Transverse colon (tissue), 4 donors: ENCODE data around the gene GNA15. TPM values are rescaled to one million over a fixed set of nuclear protein-coding genes. Genes with fewer than 3 reads are reported as not detected.

Experiments used
- DNase-seq: peaks from one replicate; pipeline ENCODE4 v3.0.0-alpha.2; 2019
- H3K27ac ChIP-seq, 4 donors: fragments of 200-600 bp; sonication (generic); 2 replicates each; pipeline ENCODE4 v1.5.1; 2016 to 2018; ENCODE audit warnings: inconsistent platforms in 4 of 4
- H3K27me3 ChIP-seq: fragments of 200-600 bp; sonication (generic); 2 replicates; pipeline ENCODE4 v1.5.1; 2017; ENCODE audit warnings: inconsistent platforms
- H3K36me3 ChIP-seq, 4 donors: fragments of 200-600 bp; sonication (generic); 2 replicates each; pipeline ENCODE4 v1.5.1; 2017 to 2019; ENCODE audit warnings: inconsistent platforms in 4 of 4
- H3K4me1 ChIP-seq, 4 donors: fragments of 200-600 bp; sonication (generic); 2 replicates each; pipeline ENCODE4 v1.5.1; 2017 to 2020; ENCODE audit warnings: inconsistent platforms in 4 of 4
- H3K4me3 ChIP-seq, 4 donors: fragments of 200-600 bp; sonication (generic); 1 replicate in 1 of 4; 2 replicates in 3 of 4; pipeline versions ENCODE4 v1.5.1 to v1.6.1; 2017 to 2019; ENCODE audit warnings: inconsistent platforms in 4 of 4
- H3K9me3 ChIP-seq, 2 donors: fragments of 200-600 bp; sonication (generic); 2 replicates each; pipeline ENCODE4 v1.5.1; 2017 to 2019; ENCODE audit warnings: inconsistent platforms in 2 of 2
- EP300 ChIP-seq: sonication (generic); formaldehyde crosslinking; IDR thresholded peaks from one replicate; pipeline ENCODE4 v1.6.1; 2017; ENCODE audit warnings: antibody characterized with exemption, low read depth
- POLR2A ChIP-seq: fragments of 450-650 bp; IDR thresholded peaks from one replicate; pipeline ENCODE4 v1.6.1; 2016; ENCODE audit warnings: antibody characterized with exemption, mild to moderate bottlenecking, moderate library complexity
- POLR2AphosphoS5 ChIP-seq, 3 donors: sonication (generic); formaldehyde crosslinking; IDR thresholded peaks; one replicate each; pipeline ENCODE4 v1.6.1; 2016; ENCODE audit warnings: antibody characterized with exemption in 3 of 3
- WGBS, 2 donors: methylation state at CpG; one replicate each; pipeline ENCODE4 v1.1.5; 2018; ENCODE audit warnings: low coverage in 1 of 2; 5-methylcytosine and 5-hydroxymethylcytosine counted together
- in situ Hi-C, 4 donors: fragments of 200-750 bp; cut with MboI; loops; one replicate each; pipeline versions ENCODE4 v1.15.0 to v1.15.1; 2017; ENCODE audit warnings: low sequenced_read_pairs in 3 of 4, low pct_ligation_motif_present in 1 of 4, low pct_unique_long_range_greater_than_20kb in 1 of 4
- intact Hi-C: fragments of 100-400 bp; cut with DNase I; formaldehyde crosslinking; loops from one replicate; pipeline ENCODE4 v1.15.1; 2023; ENCODE audit warnings: low total_unique reads
- total RNA-seq, 4 donors: library from RNA; depleted of rRNA; stranded (reverse); fragments of >200 nt; gene quantifications; one replicate each; pipeline ENCODE4 v1.1.0, GENCODE V29; 2016
- TF ChIP-seq, protein P1 (sequence below), 5 experiments: fragments of 200-600 bp in 3 of 5; fragments of 450-650 bp in 2 of 5; sonication (generic) in 3 of 5; IDR thresholded peaks; 1 replicate in 2 of 5; 2 replicates in 3 of 5; pipeline ENCODE4 v1.5.1; 2016 to 2017; ENCODE audit warnings: antibody characterized with exemption in 5 of 5, inconsistent platforms in 3 of 5, mild to moderate bottlenecking in 2 of 5, moderate library complexity in 1 of 5

The GNA15 gene
- total RNA-seq, 4 donors from 2014 or later, result 1.9 to 2.2 TPM; not detected in 2

DNA sequence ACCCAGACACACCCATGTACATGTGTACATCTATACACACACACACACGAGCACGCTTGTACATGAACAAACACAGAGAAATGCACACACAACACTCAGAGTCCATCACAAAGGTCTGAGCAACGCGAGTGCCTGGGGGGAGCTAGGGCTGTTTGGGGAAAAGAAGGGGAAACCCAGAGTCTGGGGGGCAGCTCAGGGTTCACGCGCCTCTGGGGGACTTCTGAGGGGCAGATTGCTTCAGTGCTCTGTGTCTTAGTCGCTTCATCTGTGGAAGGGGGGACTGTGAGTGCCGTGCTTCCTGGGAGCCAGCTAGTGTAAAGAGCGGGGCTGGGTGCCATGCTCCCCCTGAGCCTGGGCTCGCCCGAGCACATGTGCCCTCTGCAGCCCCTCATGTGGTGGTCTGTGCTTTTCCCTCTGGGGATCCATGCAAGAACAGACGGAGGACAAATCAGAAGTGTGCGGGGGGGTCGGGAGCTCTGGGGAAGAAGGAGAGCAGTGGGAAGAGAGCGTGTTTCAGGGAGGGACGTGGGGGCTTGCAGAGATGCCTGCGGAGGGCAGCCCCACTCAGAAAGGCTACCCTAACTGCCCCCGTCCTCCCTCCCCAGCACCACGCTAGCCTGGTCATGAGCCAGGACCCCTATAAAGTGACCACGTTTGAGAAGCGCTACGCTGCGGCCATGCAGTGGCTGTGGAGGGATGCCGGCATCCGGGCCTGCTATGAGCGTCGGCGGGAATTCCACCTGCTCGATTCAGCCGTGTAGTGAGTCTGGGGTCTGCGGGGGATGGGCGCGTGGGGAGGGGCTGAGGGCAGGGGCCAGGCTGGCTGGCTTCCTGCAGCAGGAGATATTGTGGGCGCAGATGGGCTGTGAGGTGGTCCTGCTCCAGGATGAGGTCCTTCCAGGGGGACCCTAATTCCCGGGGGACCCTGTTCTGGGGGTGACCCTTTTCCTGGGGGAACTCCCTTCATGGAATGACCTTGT lies 14.0 kb downstream of the GNA15 start:
- H3K4me1 ChIP-seq, result no peaks in the 10 kb centered on the region
- WGBS, 2 donors, result 59 to 75% methylated on average over 11 to 34 of the region's 35 CpGs
- TF ChIP-seq POLR2A (no peak), POLR2AphosphoS5 (IDR thresholded peaks at IDR 0.05) (no peak), EP300 (no peak)
- TF ChIP-seq, protein P1, sequence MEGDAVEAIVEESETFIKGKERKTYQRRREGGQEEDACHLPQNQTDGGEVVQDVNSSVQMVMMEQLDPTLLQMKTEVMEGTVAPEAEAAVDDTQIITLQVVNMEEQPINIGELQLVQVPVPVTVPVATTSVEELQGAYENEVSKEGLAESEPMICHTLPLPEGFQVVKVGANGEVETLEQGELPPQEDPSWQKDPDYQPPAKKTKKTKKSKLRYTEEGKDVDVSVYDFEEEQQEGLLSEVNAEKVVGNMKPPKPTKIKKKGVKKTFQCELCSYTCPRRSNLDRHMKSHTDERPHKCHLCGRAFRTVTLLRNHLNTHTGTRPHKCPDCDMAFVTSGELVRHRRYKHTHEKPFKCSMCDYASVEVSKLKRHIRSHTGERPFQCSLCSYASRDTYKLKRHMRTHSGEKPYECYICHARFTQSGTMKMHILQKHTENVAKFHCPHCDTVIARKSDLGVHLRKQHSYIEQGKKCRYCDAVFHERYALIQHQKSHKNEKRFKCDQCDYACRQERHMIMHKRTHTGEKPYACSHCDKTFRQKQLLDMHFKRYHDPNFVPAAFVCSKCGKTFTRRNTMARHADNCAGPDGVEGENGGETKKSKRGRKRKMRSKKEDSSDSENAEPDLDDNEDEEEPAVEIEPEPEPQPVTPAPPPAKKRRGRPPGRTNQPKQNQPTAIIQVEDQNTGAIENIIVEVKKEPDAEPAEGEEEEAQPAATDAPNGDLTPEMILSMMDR (IDR thresholded peaks at IDR 0.05), result no peak
- H3K36me3 ChIP-seq, result no peaks in the 10 kb centered on the region
- H3K27ac ChIP-seq, result no peak overlapping the region
- in situ Hi-C loops (no loop called here), intact Hi-C loops (no loop called here)
- H3K9me3 ChIP-seq, result no peaks in the 10 kb centered on the region
- no peaks in the 10 kb centered on the region for H3K27me3 ChIP-seq
- no peak for DNase-seq
- H3K4me3 ChIP-seq, result no peak overlapping the region

DNA sequence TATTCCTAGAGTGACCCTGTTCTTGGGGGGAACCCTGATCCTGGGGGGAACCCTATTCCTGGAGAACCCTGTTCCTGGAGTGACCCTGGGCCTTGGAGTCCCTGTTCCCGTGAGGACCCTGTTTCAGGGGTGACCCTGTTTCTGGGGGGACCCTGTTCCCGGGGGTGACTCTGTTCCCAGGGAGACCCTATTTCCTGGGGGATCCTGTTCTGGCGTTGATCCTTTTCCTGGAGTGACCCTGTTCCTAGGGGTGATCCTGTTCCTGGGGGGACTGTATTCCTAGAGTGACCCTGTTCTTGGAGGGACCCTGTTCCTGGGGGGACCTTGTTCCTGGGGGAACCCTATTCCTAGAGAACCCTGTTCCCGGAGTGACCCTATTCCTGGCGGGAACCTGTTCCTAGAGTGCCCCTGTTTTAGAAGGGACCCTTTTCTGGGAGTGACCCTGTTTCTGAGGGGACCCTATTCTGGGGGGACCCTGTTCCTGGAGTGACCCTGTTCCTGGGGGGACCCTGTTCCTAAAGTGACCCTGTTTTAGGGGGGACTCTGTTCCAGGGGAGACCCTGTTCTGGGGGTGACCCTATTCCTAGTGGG lies 15.0 kb downstream of the GNA15 start:
- intact Hi-C loops, result no loop called here
- WGBS, 2 donors, result 80 to 87% methylated on average over 2 to 3 of the region's 5 CpGs
- no peak overlapping the region for H3K27ac ChIP-seq

DNA sequence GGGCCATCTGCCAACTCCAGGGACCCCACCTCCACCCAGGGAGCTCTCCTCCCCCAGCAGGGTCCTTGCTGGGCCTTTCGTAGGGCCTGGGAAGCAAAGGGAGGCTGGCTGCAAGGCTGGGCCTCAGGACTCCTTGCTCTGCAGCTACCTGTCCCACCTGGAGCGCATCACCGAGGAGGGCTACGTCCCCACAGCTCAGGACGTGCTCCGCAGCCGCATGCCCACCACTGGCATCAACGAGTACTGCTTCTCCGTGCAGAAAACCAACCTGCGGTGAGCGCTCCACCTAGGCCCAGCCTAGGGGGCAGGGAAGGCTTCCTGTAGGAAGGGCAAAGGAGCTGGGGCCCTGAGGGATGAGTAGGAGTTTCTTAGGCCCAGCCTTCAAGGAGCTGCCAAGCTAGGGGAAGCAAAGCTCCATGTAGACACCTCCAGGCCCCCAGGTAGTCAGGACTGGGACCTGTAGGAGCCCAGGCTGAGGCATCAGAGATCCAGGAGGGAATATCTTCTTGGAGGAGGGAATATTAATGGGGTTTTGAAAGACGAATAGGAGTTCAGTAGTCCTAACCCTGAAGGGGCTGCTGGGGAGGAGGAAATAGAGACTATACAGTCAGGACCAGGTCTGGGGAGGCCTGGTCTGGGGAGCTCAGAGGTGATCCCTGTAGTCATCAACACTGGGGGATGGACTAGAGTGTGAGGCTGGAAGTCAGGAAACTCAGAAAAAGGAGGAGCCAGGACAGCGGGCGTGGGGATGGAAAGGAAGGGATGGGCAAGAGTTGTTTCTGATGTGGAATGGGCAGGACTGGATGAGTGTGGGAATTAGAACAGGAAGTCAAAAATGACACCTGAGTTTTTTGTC lies 16.0 kb downstream of the GNA15 start:
- 49 to 86% methylated on average over 3 to 14 of the region's 14 CpGs for WGBS, 2 donors
- no peak overlapping the region for H3K4me3 ChIP-seq
- no peak for DNase-seq
- TF ChIP-seq, protein P1 (IDR thresholded peaks at IDR 0.05), result no peak
- TF ChIP-seq POLR2A, result no peak
- no peak for TF ChIP-seq EP300
- no peak for TF ChIP-seq POLR2AphosphoS5 (IDR thresholded peaks at IDR 0.05)
- H3K4me1 ChIP-seq, result no peaks in the 10 kb centered on the region
- H3K27ac ChIP-seq, result no peak overlapping the region
- H3K36me3 ChIP-seq, result no peaks in the 10 kb centered on the region
- H3K27me3 ChIP-seq, result no peaks in the 10 kb centered on the region
- in situ Hi-C loops, result no loop called here
- intact Hi-C loops, result no loop called here
- H3K9me3 ChIP-seq, result no peaks in the 10 kb centered on the region

More for the DNA sequence above, 15.0 kb downstream of the GNA15 start:
- TF ChIP-seq EP300, result no peak
- TF ChIP-seq, protein P1 (IDR thresholded peaks at IDR 0.05), result no peak
- TF ChIP-seq POLR2A, result no peak
- TF ChIP-seq POLR2AphosphoS5 (IDR thresholded peaks at IDR 0.05), result no peak
- Histone ChIP-seq H3K4me1 (no peaks in the 10 kb centered on the region), H3K27me3 (no peaks in the 10 kb centered on the region), H3K36me3 (no peaks in the 10 kb centered on the region), H3K4me3 (no peak overlapping the region), H3K9me3 (no peaks in the 10 kb centered on the region)
- in situ Hi-C loops, result no loop called here
- no peak for DNase-seq

DNA sequence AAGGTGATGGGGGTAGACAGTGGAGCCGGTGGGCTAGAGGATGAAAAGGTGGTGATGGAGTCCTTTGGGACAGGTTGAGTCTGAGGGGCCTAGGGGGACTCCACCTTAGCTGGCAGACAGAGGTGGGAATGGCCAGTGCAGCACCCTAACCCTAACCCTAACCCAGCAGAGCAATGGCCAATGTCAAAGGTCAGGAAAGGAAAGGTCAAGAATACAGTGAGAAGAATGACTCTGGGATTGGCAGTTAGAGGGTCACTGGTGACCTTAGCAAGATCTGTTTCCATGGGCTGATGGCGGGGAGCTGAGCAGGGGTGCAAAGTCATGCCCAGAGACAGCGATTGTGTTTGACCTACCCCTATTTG lies 16.6 kb downstream of the GNA15 start:
- in situ Hi-C loops, result no loop called here
- WGBS, 2 donors, result 90% methylated on average over 3 of the region's 3 CpGs; no CpG with 5 or more reads in 1 of the 2 donors
- DNase-seq, result no peak

More for the DNA sequence above, 16.6 kb downstream of the GNA15 start:
- no peaks in the 10 kb centered on the region for H3K36me3 ChIP-seq
- H3K4me1 ChIP-seq, result no peaks in the 10 kb centered on the region
- no peak for TF ChIP-seq EP300
- no peak for TF ChIP-seq POLR2AphosphoS5 (IDR thresholded peaks at IDR 0.05)
- TF ChIP-seq, protein P1 (IDR thresholded peaks at IDR 0.05), result no peak
- no peak for TF ChIP-seq POLR2A
- H3K27ac ChIP-seq, result no peak overlapping the region
- no peak overlapping the region for H3K4me3 ChIP-seq
- intact Hi-C loops, result no loop called here
- no peaks in the 10 kb centered on the region for H3K9me3 ChIP-seq
- no peaks in the 10 kb centered on the region for H3K27me3 ChIP-seq
